B cell (primary cell): ENCODE data around the gene GSS. TPM values are rescaled to one million over a fixed set of nuclear protein-coding genes. Genes with fewer than 3 reads are reported as not detected.

Source experiments
- ATAC-seq: fragments of 200-7000 bp; cut with Tn5 transposase; one replicate; pipeline ENCODE4 v1.10.0; 2021; ENCODE audit warnings: low read depth, mild to moderate bottlenecking, moderate number of reproducible peaks, moderate library complexity
- CTCF ChIA-PET: fragments of 350-600 bp; sonication (Branson Sonifier 250); formaldehyde crosslinking; loops from one replicate; lab custom pipeline; 2021; ENCODE audit warnings: antibody characterized with exemption, inconsistent platforms; lab: Charles Lee
- POLR2A ChIA-PET: fragments of 350-600 bp; sonication (Branson Sonifier 250); formaldehyde crosslinking; loops from one replicate; lab custom pipeline; 2021; ENCODE audit warnings: antibody characterized with exemption; lab: Charles Lee
- DNase-seq: peaks from one replicate; pipeline ENCODE4 v3.0.0; 2013
- H2AFZ ChIP-seq: 2 replicates; pipeline ENCODE4 v1.6.1; 2012; ENCODE audit warnings: mild to moderate bottlenecking, low read depth, low read length; ENCODE audit not compliant: insufficient read depth, poor library complexity, severe bottlenecking
- H3K27ac ChIP-seq, 2 donors: 1 replicate in 1 of 2; 2 replicates in 1 of 2; pipeline ENCODE4 v1.5.1; 2012 to 2013; ENCODE audit warnings: low read length in 2 of 2, mild to moderate bottlenecking in 2 of 2, moderate library complexity in 1 of 2
- H3K27me3 ChIP-seq, 4 experiments: fragments of 200-600 bp in 1 of 4; sonication (generic) in 1 of 4; replicated peaks in 1 of 4; 1 replicate in 2 of 4; 2 replicates in 2 of 4; pipeline versions ENCODE4 v1.6.1 to v1.7.0; 2013 to 2016; ENCODE audit warnings: low read length in 3 of 4, mild to moderate bottlenecking in 2 of 4, mixed read lengths in 1 of 4, moderate library complexity in 1 of 4; ENCODE audit not compliant: insufficient read depth in 4 of 4, control insufficient read depth in 3 of 4; ENCODE audit errors: control extremely low read depth in 1 of 4
- H3K36me3 ChIP-seq, 2 experiments: replicated peaks in 1 of 2; 1 replicate in 1 of 2; 2 replicates in 1 of 2; pipeline versions ENCODE4 v1.6.1 to v1.7.1; 2013; ENCODE audit warnings: low read length in 1 of 2; ENCODE audit not compliant: insufficient read depth in 2 of 2, control insufficient read depth in 1 of 2; ENCODE audit errors: control extremely low read depth in 1 of 2, extremely low read depth in 1 of 2
- H3K4me1 ChIP-seq, 2 donors: fragments of 200-600 bp in 1 of 2; sonication (generic) in 1 of 2; 1 replicate in 1 of 2; 2 replicates in 1 of 2; pipeline versions ENCODE4 v1.5.1 to v1.6.1; 2013 to 2017; ENCODE audit warnings: low read length in 2 of 2; ENCODE audit not compliant: control insufficient read depth in 2 of 2, insufficient read depth in 2 of 2
- H3K4me2 ChIP-seq: replicated peaks from 2 replicates; pipeline ENCODE3; 2012; ENCODE audit warnings: mild to moderate bottlenecking, low read depth, low read length; ENCODE audit not compliant: poor library complexity, severe bottlenecking
- H3K4me3 ChIP-seq, 5 experiments: fragments of 200-600 bp in 1 of 5; sonication (generic) in 1 of 5; 1 replicate in 3 of 5; 2 replicates in 2 of 5; pipeline versions ENCODE4 v1.5.1 to v1.7.0; 2011 to 2016; ENCODE audit warnings: low read length in 4 of 5, mild to moderate bottlenecking in 4 of 5, low read depth in 2 of 5, control low read depth in 1 of 5, moderate library complexity in 1 of 5; ENCODE audit not compliant: insufficient read depth in 1 of 5; ENCODE audit errors: control extremely low read depth in 1 of 5, extremely low read depth in 1 of 5
- H3K79me2 ChIP-seq: fragments of 200-600 bp; sonication (generic); one replicate; pipeline ENCODE4 v1.6.0; 2016; ENCODE audit warnings: low read length; ENCODE audit not compliant: control insufficient read depth, insufficient read depth
- H3K9ac ChIP-seq: fragments of 200-600 bp; sonication (generic); 2 replicates; pipeline ENCODE4 v1.6.1; 2017; ENCODE audit warnings: mild to moderate bottlenecking, low read length, moderate library complexity
- H3K9me3 ChIP-seq, 3 donors: one replicate each; pipeline versions ENCODE4 v1.6.1 to v1.7.1; 2013; ENCODE audit warnings: low read length in 2 of 3; ENCODE audit not compliant: control insufficient read depth in 2 of 3, insufficient read depth in 1 of 3; ENCODE audit errors: control extremely low read depth in 1 of 3
- H4K20me1 ChIP-seq: 2 replicates; pipeline ENCODE4 v1.6.0; 2012; ENCODE audit warnings: mild to moderate bottlenecking, low read length; ENCODE audit not compliant: insufficient read depth, control insufficient read depth, poor library complexity, severe bottlenecking
- H3K27ac Mint-ChIP-seq: one replicate; pipeline ENCODE4 v1.8.0; 2021; ENCODE audit warnings: mixed read lengths
- H3K27me3 Mint-ChIP-seq: one replicate; pipeline ENCODE4 v1.8.0; 2021; ENCODE audit warnings: mixed read lengths
- H3K4me1 Mint-ChIP-seq: one replicate; pipeline ENCODE4 v1.8.0; 2021; ENCODE audit warnings: mixed read lengths
- H3K4me3 Mint-ChIP-seq: one replicate; pipeline ENCODE4 v1.8.0; 2021; ENCODE audit warnings: mixed read lengths
- H3K9me3 Mint-ChIP-seq: one replicate; pipeline ENCODE4 v1.8.0; 2022; ENCODE audit warnings: mixed read lengths; ENCODE audit not compliant: insufficient read depth
- CTCF ChIP-seq: fragments of 200-600 bp; IDR thresholded peaks from one replicate; pipeline ENCODE4 v1.8.0; 2022; ENCODE audit warnings: antibody characterized with exemption, mild to moderate bottlenecking
- EZH2 ChIP-seq: IDR thresholded peaks from 2 replicates; pipeline ENCODE4 v1.6.1; 2012; ENCODE audit warnings: borderline replicate concordance, low read depth, mild to moderate bottlenecking, moderate library complexity, low read length; ENCODE audit not compliant: insufficient read depth, poor library complexity, severe bottlenecking
- WGBS: methylation state at CpG from one replicate; pipeline ENCODE4 v1.1.5; 2013; ENCODE audit warnings: missing lambda C conversion rate; ENCODE audit not compliant: insufficient coverage; 5-methylcytosine and 5-hydroxymethylcytosine counted together
- intact Hi-C: fragments of 100-400 bp; cut with micrococcal nuclease; formaldehyde crosslinking; loops from one replicate; pipeline ENCODE4 v1.10.0; 2022
- polyA plus RNA-seq: library from polyadenylated mRNA; depleted of rRNA; stranded (reverse); fragments of >200 nt; gene quantifications from 2 replicates; pipeline ENCODE4 v1.2.3, GENCODE V29; 2012
- total RNA-seq, 2 donors: library from RNA; stranded (reverse); fragments of 120-200 nt in 1 of 2; gene quantifications; 1 replicate in 1 of 2; 2 replicates in 1 of 2; pipeline versions ENCODE4 v1.2.3 to v1.2.4, GENCODE V29; 2013 to 2022

GSS gene
- total and polyA plus RNA-seq, 2 donors (not counting 1 experiment from before 2014, with no cell fraction given) = 22.5 to 28.6 TPM

- H3K27ac ChIP-seq = no peak overlapping the region
- intact Hi-C loops = no loop called here
- H3K4me3 ChIP-seq = no peak overlapping the region
- WGBS = 98% methylated on average over 20 of the region's 25 CpGs
- no peaks in the 10 kb centered on the region for H3K4me1 ChIP-seq
- ATAC-seq (no peak), DNase-seq (no peak)
- H3K9me3 ChIP-seq = no peaks in the 10 kb centered on the region
- H4K20me1 ChIP-seq = no peaks in the 10 kb centered on the region
- TF ChIP-seq EZH2 = no peak
- TF ChIP-seq CTCF = no peak
- no peaks in the 10 kb centered on the region for H3K27me3 ChIP-seq
- H3K36me3 ChIP-seq = peaks cover 0 to 85% of the 10 kb centered on the region in 2 experiments
- CTCF ChIA-PET = no interaction called here
- Mint-ChIP-seq H3K27me3 (no peaks in the 10 kb centered on the region), H3K27ac (no peak overlapping the region), H3K4me1 (peaks cover 4% of the 10 kb centered on the region), H3K4me3 (no peak overlapping the region), H3K9me3 (no peaks in the 10 kb centered on the region)
- POLR2A ChIA-PET = no interaction called here
- H3K9ac ChIP-seq = no peak overlapping the region
- H3K4me2 ChIP-seq = no peak overlapping the region
- H2AFZ ChIP-seq = no peak overlapping the region
- H3K79me2 ChIP-seq = no peaks in the 10 kb centered on the region
Measured at GRCh38 chr20:35003211-35004031, 47.8 kb upstream of the GSS start.

GRCh38 chr20:35002426-35003210 lies 47.0 kb upstream of the GSS start:
- ChIA-PET POLR2A (no interaction called here), CTCF (interaction anchor here (0.8 kb wide), 1 partner anchor 92 kb away, joined by 3 read pairs; no protein-coding TSS in a partner anchor)
- no peak overlapping the region for H3K27ac Mint-ChIP-seq
- no peak overlapping the region for H3K27ac ChIP-seq
- no peaks in the 10 kb centered on the region for H3K9me3 Mint-ChIP-seq
- no peaks in the 10 kb centered on the region for H3K9me3 ChIP-seq
- no peaks in the 10 kb centered on the region for H3K27me3 Mint-ChIP-seq
- H3K27me3 ChIP-seq = no peaks in the 10 kb centered on the region
- H3K4me3 ChIP-seq = no peak overlapping the region
- WGBS = 86% methylated on average over 9 of the region's 10 CpGs
- H3K36me3 ChIP-seq = peaks cover 0 to 78% of the 10 kb centered on the region in 2 experiments
- DNase-seq (no peak), ATAC-seq (no peak)
- no peak overlapping the region for H3K4me3 Mint-ChIP-seq
- no peak overlapping the region for H3K9ac ChIP-seq
- H3K4me1 ChIP-seq = no peaks in the 10 kb centered on the region
- H2AFZ ChIP-seq = no peak overlapping the region
- no peaks in the 10 kb centered on the region for H3K79me2 ChIP-seq
- H3K4me2 ChIP-seq = no peak overlapping the region
- TF ChIP-seq EZH2 (no peak), CTCF (no peak)
- H3K4me1 Mint-ChIP-seq = peaks cover 4% of the 10 kb centered on the region
- intact Hi-C loops = no loop called here
- no peaks in the 10 kb centered on the region for H4K20me1 ChIP-seq
